GM15510 (cell line): ENCODE measurements around the gene GOT1.

ENCODE experiments used
- POLR2A ChIP-seq: IDR thresholded peaks from 3 replicates; pipeline ENCODE4 v1.6.1; 2011; ENCODE audit warnings: borderline replicate concordance; ENCODE audit not compliant: insufficient read length; ENCODE audit errors: extremely low read depth

Gene GOT1

DNA sequence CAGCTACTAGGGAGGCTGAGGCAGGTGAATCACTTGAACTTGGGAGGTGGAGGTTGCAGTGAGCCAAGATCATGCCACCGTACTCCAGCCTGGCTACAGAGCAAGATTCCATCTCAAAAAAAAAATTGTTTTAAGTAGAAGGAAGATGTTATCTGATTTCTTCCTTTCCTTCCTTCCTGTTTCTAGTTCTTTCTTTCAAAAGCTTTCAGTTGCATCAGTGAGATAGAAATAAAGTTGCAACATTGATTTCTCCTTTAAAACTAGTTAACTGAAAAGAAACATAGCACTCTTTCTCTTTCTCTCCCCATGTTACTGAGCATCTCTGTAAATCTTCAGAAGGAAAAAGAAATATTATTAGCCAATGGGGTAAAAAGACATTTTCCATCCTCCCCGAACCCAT lies 63.8 kb downstream of the GOT1 start:
- no peak for TF ChIP-seq POLR2A

DNA sequence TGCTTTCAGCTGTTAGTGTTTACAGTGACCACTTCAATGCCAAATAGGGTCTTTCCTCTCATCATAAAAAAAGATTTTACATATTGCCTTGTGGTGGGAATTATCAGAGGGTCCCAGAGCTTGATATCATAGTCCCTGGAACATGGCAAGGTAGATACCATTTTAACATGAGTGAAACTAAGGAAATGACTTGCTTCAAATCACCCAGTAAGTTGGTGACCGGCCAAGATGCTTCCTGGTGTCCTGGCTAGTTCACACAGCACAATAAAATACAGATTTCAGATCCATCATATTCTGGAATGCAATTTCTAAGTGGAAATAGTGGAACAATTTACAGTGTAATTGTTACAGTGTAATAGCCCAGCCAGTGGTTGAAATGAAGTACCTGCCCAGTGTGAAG lies 64.7 kb downstream of the GOT1 start:
- TF ChIP-seq POLR2A: no peak

DNA sequence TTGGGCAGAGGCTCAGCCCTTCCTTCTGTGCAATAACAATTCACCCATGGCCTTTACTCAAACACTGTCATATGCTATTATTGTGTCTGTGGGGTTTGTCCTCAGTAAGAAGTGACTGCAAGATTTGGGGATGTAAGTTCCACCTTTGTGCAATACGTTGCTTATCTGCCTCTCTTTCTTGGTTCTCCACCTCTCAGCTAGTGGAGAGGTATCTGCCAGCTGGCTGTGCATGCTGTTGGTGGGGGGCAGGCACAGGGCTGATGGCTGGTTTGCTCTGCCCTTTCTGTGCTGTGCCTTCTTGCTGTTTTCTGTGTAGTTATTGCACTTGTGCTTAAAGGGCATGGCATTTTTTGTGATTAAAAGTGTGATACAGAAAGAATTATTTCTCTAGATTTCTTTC lies 65.1 kb downstream of the GOT1 start:
- no peak for TF ChIP-seq POLR2A

DNA sequence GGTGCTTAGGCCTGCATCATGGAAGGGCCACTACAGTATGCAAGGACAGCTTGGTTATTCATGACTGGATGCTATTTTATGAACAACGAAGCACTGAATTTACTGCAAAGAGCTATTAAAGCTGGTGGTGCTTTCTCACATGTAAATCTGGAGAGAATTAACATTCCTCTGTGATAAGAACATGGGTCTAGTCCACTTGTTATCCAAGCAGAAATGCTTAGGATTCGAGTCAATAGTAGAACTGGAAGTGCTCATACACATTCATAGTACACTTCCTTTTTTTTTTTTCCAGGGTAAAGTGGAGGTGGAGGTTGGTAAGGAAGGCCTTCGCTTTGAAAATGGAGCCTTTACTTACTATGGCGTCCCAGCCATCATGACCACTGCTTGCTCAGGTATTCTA lies 66.3 kb downstream of the GOT1 start:
- no peak for TF ChIP-seq POLR2A

DNA sequence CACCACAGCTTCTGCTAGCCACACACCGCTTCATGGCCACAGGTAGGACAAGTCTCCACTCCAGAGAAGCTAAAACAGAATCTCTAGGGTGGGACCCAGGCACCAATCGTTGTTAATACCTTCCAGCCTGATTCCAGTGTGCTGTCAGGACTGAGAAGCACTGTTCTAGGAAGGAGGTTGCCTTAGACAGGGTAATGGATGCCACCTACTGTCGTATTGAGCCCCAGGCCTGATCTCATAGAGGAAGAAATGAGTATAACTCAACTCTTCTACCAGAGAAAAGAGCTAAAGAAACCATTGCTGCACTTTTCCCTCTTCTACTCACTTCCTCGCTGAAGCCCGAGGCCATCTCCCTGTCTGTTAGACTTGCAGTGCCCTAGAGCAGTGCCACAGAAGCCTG lies 69.5 kb downstream of the GOT1 start:
- TF ChIP-seq POLR2A: no peak

DNA sequence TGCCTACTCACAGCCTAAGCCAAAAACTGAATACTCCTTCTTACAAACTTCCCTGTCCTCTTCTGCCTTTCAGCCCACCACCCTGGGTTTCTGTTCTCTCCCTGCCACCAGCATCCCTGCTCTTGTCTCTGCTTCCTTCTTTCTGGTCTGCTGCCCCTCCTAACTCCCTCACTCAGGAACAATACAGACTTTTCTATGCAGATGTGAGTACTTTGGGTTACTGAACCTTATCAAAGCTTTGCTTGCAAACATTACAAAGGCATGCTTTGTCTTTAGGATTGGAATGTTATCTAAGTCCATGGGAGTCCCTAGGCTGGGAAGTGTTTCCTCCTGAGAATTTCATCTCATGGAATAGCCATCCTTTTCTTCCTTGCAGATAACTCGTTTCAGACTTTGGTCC lies 72.3 kb downstream of the GOT1 start:
- TF ChIP-seq POLR2A: no peak

DNA sequence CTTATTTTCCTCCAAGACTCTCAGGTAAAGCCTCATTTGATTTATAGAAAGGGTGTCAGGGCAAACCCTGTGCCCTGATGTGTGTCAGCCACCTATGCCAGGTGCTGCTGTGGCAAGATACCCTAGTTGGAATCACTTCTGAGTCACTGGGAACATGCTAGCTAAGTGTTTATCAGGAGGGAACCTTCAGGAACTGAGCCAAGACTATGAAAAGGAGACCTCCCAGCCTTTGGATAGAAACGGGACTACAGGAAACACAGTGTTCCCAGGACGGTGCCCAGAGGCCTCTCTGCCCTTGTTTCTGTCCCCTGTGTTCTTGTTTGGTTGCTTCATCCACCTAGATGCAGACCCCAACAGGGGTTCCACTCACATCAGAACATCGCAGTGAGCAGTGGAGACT lies 72.7 kb downstream of the GOT1 start:
- no peak for TF ChIP-seq POLR2A

DNA sequence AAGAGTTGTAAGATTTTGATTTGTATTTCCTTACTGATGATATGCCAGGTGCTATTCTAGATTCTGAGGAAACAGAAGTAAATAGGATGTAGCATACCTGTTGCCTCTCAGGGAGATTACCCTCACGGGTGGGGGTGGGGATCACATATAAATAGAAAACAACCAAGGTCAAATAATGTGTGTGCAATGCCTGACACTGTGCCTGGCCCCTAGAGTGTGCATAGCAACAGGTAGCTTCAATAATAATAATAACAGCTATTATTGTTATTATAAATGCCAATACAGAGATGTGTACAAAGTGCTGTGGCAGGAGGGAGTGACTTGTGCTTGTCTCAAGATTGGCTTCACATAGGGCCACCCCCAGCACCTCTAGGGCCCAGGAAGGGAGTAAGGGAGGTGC lies 77.2 kb downstream of the GOT1 start:
- TF ChIP-seq POLR2A: no peak

DNA sequence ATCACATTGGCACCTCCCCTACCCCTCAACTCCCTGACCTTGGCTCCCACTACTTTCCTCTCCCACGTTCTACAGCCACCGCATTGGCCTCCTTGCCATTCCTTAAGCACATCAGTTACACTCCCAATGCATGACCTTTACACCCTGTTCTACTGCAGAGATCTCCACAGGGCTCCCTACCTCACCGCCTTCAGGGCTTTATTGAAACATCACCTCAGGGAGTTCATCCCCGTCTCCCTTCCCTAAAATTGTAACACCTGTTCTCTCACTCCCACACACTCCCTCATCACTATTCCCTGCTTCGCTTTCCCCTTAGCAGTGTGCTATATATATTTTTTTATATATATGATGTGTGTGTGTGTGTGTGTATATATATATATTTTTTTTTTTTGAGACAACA lies 82.8 kb downstream of the GOT1 start:
- no peak for TF ChIP-seq POLR2A
